HepG2 (cell line): Measurements from ENCODE around the gene ATG7. TPM values are rescaled to one million over a fixed set of nuclear protein-coding genes. Genes with fewer than 3 reads are reported as not detected.

Experiments
- ATAC-seq: fragments of 200-7000 bp; cut with Tn5 transposase; 3 replicates; pipeline ENCODE4 v1.9.1; 2020; ENCODE audit warnings: mild to moderate bottlenecking, moderate library complexity
- BruUV-seq: library from RNA; stranded (reverse); fragments of 400-500 nt; replicated peaks from 2 replicates; lab custom pipeline; 2021; lab: Mats Ljungman, UMichigan
- CTCF ChIA-PET: fragments of 300-600 bp; formaldehyde crosslinking; extraction: SDS; loops from one replicate; lab custom pipeline; 2021; ENCODE audit warnings: low total read pairs, inconsistent platforms, low intra/inter-chr PET ratio; lab: Yijun Ruan, JAX
- POLR2A ChIA-PET: fragments of 350-600 bp; sonication (Branson Sonifier 250); formaldehyde crosslinking; loops from one replicate; lab custom pipeline; 2020; ENCODE audit warnings: antibody characterized with exemption, inconsistent platforms; lab: Yijun Ruan, JAX
- DNase-seq: peaks from one replicate; pipeline ENCODE4 v3.0.0-alpha.2; 2015; ENCODE audit warnings: low spot score
- FAIRE-seq: peaks from 3 replicates; lab custom pipeline; 2011; peaks lifted over from hg19 to GRCh38; lab: Jason Lieb, UNC
- H2AFZ ChIP-seq: one replicate; pipeline ENCODE4 v1.6.1; 2011; ENCODE audit warnings: low read length, inconsistent platforms
- H3K27ac ChIP-seq: fragments of 300-600 bp; 3 replicates; pipeline ENCODE4 v1.8.0; 2011; ENCODE audit warnings: mixed run types, mild to moderate bottlenecking, mixed read lengths, low read length, inconsistent platforms; ENCODE audit not compliant: insufficient read depth; ENCODE audit errors: extremely low read length
- H3K27me3 ChIP-seq, 2 experiments: fragments of 200-600 bp in 1 of 2; 2 replicates in 1 of 2; 3 replicates in 1 of 2; pipeline versions ENCODE4 v1.6.0 to v1.8.0; 2011; ENCODE audit warnings: low read length in 2 of 2, mild to moderate bottlenecking in 2 of 2, moderate library complexity in 2 of 2, inconsistent platforms in 1 of 2; ENCODE audit not compliant: insufficient read depth in 2 of 2, control insufficient read depth in 1 of 2
- H3K36me3 ChIP-seq, 2 experiments: fragments of 200-600 bp in 1 of 2; replicated peaks in 1 of 2; 2 replicates in 1 of 2; 3 replicates in 1 of 2; pipeline versions ENCODE4 v1.5.1 to v1.8.0; 2011; ENCODE audit warnings: low read length in 2 of 2, inconsistent platforms in 1 of 2; ENCODE audit not compliant: insufficient read depth in 2 of 2, control insufficient read depth in 1 of 2
- H3K4me1 ChIP-seq: 2 replicates; pipeline ENCODE4 v1.5.1; 2012; ENCODE audit warnings: low read length, inconsistent platforms; ENCODE audit not compliant: insufficient read depth
- H3K4me2 ChIP-seq: 2 replicates; pipeline ENCODE4 v1.6.0; 2011; ENCODE audit warnings: low read depth, low read length, inconsistent platforms
- H3K4me3 ChIP-seq, 3 experiments: fragments of 200-600 bp in 1 of 3; sonication (generic), shearing (Covaris generic) in 1 of 3; replicated peaks in 1 of 3; 2 replicates each; pipeline ENCODE4 v1.5.1; 2011 to 2016; ENCODE audit warnings: low read length in 3 of 3, inconsistent platforms in 2 of 3, low read depth in 2 of 3, mild to moderate bottlenecking in 2 of 3, control low read depth in 1 of 3, mixed read lengths in 1 of 3; ENCODE audit not compliant: insufficient read depth in 1 of 3
- H3K79me2 ChIP-seq: one replicate; pipeline ENCODE4 v1.6.1; 2011; ENCODE audit warnings: low read length, inconsistent platforms; ENCODE audit not compliant: insufficient read depth
- H3K9ac ChIP-seq: 2 replicates; pipeline ENCODE4 v1.6.0; 2011; ENCODE audit warnings: mild to moderate bottlenecking, low read depth, low read length, inconsistent platforms; ENCODE audit not compliant: insufficient read depth
- H3K9me3 ChIP-seq: 2 replicates; pipeline ENCODE4 v1.5.1; 2012; ENCODE audit warnings: mild to moderate bottlenecking, low read length
- H4K20me1 ChIP-seq: 2 replicates; pipeline ENCODE4 v1.6.0; 2011; ENCODE audit warnings: inconsistent platforms, mild to moderate bottlenecking, low read length, moderate library complexity; ENCODE audit not compliant: insufficient read depth
- AHDC1 ChIP-seq: sonication (generic); formaldehyde crosslinking; IDR thresholded peaks from 2 replicates; pipeline ENCODE4 v1.5.1; 2020; ENCODE audit warnings: mild to moderate bottlenecking, missing genetic modification reagents, borderline replicate concordance
- MZF1 ChIP-seq: sonication (generic); formaldehyde crosslinking; IDR thresholded peaks from 2 replicates; pipeline ENCODE4 v1.8.1; 2023; ENCODE audit warnings: mild to moderate bottlenecking, missing genetic modification reagents, borderline replicate concordance
- POLR2AphosphoS5 ChIP-seq: IDR thresholded peaks from 2 replicates; pipeline ENCODE4 v1.6.1; 2012; ENCODE audit warnings: low read depth, low read length
- SOX5 ChIP-seq: IDR thresholded peaks from 2 replicates; pipeline ENCODE4 v1.6.1; 2016; ENCODE audit warnings: borderline replicate concordance
- TFE3 ChIP-seq: IDR thresholded peaks from 2 replicates; pipeline ENCODE4 v1.6.1; 2016
- U2AF2 ChIP-seq: fragments of 200-400 bp; formaldehyde crosslinking; IDR thresholded peaks from 2 replicates; pipeline ENCODE4 v1.6.1; 2017; ENCODE audit warnings: low read depth, mild to moderate bottlenecking, low read length
- ZFP91 ChIP-seq: sonication (generic); formaldehyde crosslinking; IDR thresholded peaks from 2 replicates; pipeline ENCODE4 v1.9.0; 2022; ENCODE audit warnings: missing genetic modification reagents, mild to moderate bottlenecking, borderline replicate concordance
- ZNF354B ChIP-seq: sonication (generic); formaldehyde crosslinking; IDR thresholded peaks from 2 replicates; pipeline ENCODE4 v1.8.0; 2022; ENCODE audit warnings: mild to moderate bottlenecking, missing genetic modification reagents
- ZNF570 ChIP-seq: sonication (generic); formaldehyde crosslinking; IDR thresholded peaks from 2 replicates; pipeline ENCODE4 v1.4.0; 2020; ENCODE audit warnings: mild to moderate bottlenecking, missing genetic modification reagents, borderline replicate concordance
- ZNF75D ChIP-seq: sonication (generic); formaldehyde crosslinking; IDR thresholded peaks from 2 replicates; pipeline ENCODE4 v1.8.1; 2023; ENCODE audit warnings: missing genetic modification reagents, mild to moderate bottlenecking, borderline replicate concordance
- WGBS: methylation state at CpG from one replicate; pipeline ENCODE4 v1.1.6; 2017; ENCODE audit warnings: low lambda C conversion rate; 5-methylcytosine and 5-hydroxymethylcytosine counted together
- in situ Hi-C: cut with HindIII; loops from 2 replicates; pipeline ENCODE4 v1.10.0; 2017; ENCODE audit warnings: low pct_unique_long_range_greater_than_20kb; ENCODE audit not compliant: extremely low pct_ligation_motif_present
- intact Hi-C: fragments of 100-400 bp; cut with micrococcal nuclease; formaldehyde crosslinking; loops from one replicate; pipeline ENCODE4 v1.10.0; 2022; ENCODE audit not compliant: unreplicated experiment
- polyA plus RNA-seq, 8 experiments: library from polyadenylated mRNA; depleted of rRNA in 3 of 8; stranded (reverse) in 7 of 8; unstranded in 1 of 8; fragments of >200 nt; fragmentation: Illumina TruSeq in 4 of 8; extraction: Trizol in 4 of 8; gene quantifications; 2 replicates each; pipeline versions ENCODE4 v1.2.1 to v1.2.3, GENCODE V29; 2011 to 2016; ENCODE audit warnings: low read depth in 4 of 8, missing spikeins in 1 of 8, mixed read lengths in 1 of 8; ENCODE audit not compliant: insufficient read depth in 1 of 8
- total RNA-seq, 5 experiments: library from RNA; depleted of rRNA; stranded (reverse); fragments of >200 nt; fragmentation: Illumina TruSeq; extraction: Trizol; gene quantifications; 2 replicates each; pipeline ENCODE4 v1.2.3, GENCODE V29; 2016; ENCODE audit warnings: low read depth in 1 of 5

The ATG7 gene
- total and polyA plus RNA-seq, 2 of the 13 experiments (the other 11 are each of a cell fraction or from before 2014, with no cell fraction given) = 7.8 to 22.1 TPM

- no peaks in the 10 kb centered on the region for H4K20me1 ChIP-seq
- WGBS = 80% methylated on average over 4 of the region's 4 CpGs
- no TSS peak for BruUV-seq
- no peak overlapping the region for H3K4me3 ChIP-seq
- FAIRE-seq = no peak
- H3K27me3 ChIP-seq = no peaks in the 10 kb centered on the region
- no peak overlapping the region for H2AFZ ChIP-seq
- TF ChIP-seq TFE3 (CRISPR knock-in tag) = no peak
- TF ChIP-seq, all 625 proteins: peak for 0
- intact Hi-C loops = no loop called here
- ChIA-PET CTCF (no interaction called here), POLR2A (no interaction called here)
- Histone ChIP-seq H3K27ac (no peak overlapping the region), H3K9ac (no peak overlapping the region), H3K4me2 (no peak overlapping the region), H3K36me3 (no peaks in the 10 kb centered on the region), H3K9me3 (peaks cover 16% of the 10 kb centered on the region), H3K79me2 (no peaks in the 10 kb centered on the region), H3K4me1 (no peaks in the 10 kb centered on the region)
- no peak for ATAC-seq
- DNase-seq = no peak
- in situ Hi-C loops = no loop called here
These were observed 140.9 kb downstream of the ATG7 start for GRCh38 chr3:11413071-11413470.

- Histone ChIP-seq H3K4me3 (no peak overlapping the region), H4K20me1 (no peaks in the 10 kb centered on the region), H3K4me2 (no peak overlapping the region), H2AFZ (no peak overlapping the region), H3K9ac (no peak overlapping the region), H3K79me2 (no peaks in the 10 kb centered on the region), H3K4me1 (no peaks in the 10 kb centered on the region), H3K27ac (no peak overlapping the region), H3K9me3 (peaks cover 9% of the 10 kb centered on the region), H3K36me3 (no peaks in the 10 kb centered on the region), H3K27me3 (no peaks in the 10 kb centered on the region)
- ATAC-seq (no peak), FAIRE-seq (no peak), DNase-seq (no peak)
- intact Hi-C loops (no loop called here), in situ Hi-C loops (no loop called here)
- no TSS peak for BruUV-seq
- ChIA-PET CTCF (no interaction called here), POLR2A (no interaction called here)
- 65% methylated on average over 1 of the region's 1 CpG for WGBS
- TF ChIP-seq SOX5 (CRISPR knock-in tag) (no peak), ZNF354B (no peak), ZNF570 (CRISPR knock-in tag) (no peak), MZF1 (no peak), POLR2AphosphoS5 (no peak), AHDC1 (CRISPR knock-in tag) (no peak), ZFP91 (CRISPR knock-in tag) (no peak), ZNF75D (CRISPR knock-in tag) (no peak), U2AF2 (no peak)
These were observed 142.9 kb downstream of the ATG7 start for GRCh38 chr3:11415099-11415498.
